ELF-1 (cell line): ENCODE measurements around the gene PURB.
A peak's percentile ranks its signal among the peaks of the same experiment; 100 is the strongest.
"Not testable (repeated sequence)": the region's sequence is repeated elsewhere in the genome, so short reads cannot be mapped to it uniquely, and the experiment has no call there.

ENCODE experiments used
- DNase-seq: peaks from one replicate; pipeline ENCODE4 v3.0.0-alpha.2; 2016; ENCODE audit warnings: low read depth, low spot score

Gene PURB

DNA sequence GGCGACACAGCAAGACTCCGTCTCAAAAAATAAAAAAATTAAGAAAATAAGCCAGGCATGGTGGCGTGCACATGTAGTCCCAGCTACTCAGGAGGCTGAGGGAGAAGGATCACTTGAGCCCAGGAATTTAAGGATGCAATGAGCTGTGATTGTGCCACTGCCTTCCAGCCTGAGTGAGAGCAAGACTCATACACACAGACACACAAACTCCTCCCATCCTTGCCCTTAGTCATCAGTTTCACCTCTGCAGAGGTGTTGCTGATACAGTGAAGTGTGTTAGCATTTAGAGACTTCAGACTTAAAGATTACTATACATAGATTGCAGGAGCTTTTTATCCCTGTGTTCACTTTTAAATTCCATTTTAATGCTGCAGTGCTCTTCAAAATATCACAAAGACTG, 31.9 kb downstream of the PURB start:
- DNase-seq, result no peak

DNA sequence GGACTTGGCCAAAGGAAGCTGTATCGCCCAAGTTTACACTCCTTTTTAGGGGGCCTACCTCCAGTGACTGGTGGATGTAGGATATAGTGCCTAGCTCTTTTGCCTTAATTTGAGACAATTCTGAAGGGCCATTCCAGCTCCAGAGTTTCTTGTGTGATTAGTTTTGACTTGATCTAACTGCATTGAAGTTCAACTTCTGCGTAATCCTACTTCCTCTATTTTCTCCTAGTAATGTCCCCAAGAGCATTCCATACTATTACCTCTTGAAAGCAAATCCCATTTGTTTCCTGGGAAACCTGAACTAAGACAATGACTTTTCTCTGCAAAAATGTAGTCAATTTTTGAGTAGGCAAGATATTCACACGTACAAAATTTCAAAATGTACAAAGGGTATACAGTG, 32.7 kb downstream of the PURB start:
- DNase-seq, result no peak

DNA sequence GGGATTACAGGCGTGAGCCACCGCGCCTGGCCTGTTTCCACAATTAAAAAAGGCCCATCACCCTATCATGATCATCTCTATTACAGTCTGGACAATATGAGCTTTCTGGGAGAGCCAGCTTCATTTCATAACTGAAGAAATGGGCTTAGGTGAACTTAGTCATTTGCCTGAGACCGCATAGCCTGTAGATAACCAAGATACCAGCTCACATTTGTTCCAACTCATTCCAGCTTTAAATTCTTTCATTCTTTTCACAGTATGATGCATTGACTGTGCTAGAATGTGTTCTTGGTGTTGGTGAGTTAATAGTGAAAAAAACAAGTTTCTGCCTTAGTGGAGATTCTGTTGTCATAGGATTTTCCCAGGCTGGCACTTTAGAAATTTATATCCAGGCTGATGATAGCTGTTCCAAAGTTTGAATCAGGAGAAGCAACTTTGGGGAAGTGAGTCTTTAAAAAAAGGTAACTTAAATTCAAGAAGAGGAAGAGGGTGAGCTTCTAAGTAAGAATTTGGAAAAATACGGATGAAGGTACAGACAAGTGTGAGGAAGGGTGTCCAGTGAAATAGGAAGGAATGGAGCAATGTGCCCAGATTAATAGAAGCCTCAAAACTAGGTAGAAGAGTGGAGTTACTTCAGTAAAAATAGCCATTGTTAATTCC, 35.3 kb downstream of the PURB start:
- no peak for DNase-seq

DNA sequence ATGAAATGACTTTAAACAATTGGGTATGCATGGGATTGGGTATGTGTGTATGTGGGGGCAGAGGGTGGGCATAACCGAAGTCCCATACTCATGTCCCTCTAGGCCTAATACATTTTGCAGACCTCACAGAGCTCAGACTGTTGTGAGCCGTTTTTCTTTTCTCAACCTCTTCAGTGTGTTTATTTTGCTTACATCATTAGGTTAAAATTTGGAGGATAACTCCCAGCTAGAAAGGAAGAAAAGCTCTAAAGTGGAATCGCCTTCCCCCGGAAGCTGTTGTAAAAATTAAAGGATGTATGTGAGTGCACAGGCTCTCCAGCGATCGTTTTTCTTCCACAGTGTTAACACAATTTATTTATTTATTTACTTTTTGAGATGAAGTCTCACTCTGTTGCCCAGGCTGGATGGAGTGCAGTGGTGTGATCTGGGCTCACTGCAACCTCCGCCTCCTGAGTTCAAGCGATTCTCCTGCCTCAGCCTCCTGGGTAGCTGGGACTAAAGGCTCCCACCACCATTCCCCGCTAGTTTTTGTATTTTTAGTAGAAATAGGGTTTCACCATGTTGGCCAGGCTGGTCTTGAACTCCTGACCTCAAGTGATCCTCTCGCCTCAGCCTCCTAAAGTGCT, 36.0 kb downstream of the PURB start:
- DNase-seq, result no peak

DNA sequence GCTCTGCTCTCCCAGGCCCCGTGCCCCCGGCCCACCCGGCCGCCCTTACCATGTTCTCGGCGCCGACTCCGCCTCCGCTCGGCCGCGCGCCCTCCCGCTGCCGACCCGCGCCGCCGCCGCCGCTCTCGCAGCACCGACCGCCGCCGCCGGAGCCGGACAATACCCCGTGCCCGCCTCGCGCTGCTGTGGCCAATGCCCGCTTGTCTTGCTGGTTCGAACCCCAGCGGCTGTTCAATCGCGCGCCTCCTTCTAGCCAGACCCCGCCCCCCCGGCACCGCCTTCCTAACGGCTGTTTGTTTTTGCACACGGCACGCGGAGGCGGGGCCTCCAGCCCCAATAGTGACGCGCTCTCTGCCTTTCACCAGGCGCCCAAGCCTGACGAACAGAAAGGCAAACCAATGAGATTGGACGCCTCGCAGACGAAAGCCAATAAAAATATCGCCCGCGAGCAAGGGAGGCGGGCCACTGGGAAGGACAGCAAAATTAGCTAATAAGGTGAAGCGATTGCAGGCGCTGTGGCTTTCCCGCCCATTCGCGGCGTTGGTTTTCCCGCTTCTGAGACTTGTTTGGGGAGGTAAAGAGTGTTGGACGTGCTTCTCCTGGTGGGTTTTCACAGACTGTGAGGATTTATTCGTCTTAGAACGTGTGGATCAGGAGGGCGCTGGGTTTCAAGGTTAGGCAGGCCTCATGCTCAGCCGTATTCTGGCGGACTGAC, 37.3 kb downstream of the PURB start, which contains the start of gene H2AZ2:
Gene H2AZ2 (minus strand): TSS at position 168 of the 715 bp plus-strand sequence. CDS start 116 bp downstream, at position 52.
- DNase-seq, result peak; percentile 100

DNA sequence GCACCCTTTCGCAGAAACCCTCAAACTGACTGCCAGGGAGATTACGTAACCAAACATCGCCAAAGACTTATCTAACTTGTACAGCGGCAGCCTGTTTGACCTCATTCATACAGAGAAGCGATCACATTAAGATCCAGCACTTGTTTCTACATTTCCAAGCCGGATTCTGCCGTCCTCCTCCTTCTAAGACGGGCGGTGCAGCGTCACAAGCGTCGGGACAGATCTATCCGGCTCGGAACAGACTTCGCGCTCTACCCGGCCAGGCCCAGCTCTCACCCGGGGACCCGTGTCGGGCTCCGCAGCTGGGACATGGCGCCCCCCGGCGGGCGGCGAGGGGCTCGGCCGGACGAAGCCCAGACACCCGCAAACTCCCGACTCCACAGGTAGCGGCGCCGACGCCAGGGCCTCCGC, 37.8 kb downstream of the PURB start:
- DNase-seq, result peak; percentile 93

DNA sequence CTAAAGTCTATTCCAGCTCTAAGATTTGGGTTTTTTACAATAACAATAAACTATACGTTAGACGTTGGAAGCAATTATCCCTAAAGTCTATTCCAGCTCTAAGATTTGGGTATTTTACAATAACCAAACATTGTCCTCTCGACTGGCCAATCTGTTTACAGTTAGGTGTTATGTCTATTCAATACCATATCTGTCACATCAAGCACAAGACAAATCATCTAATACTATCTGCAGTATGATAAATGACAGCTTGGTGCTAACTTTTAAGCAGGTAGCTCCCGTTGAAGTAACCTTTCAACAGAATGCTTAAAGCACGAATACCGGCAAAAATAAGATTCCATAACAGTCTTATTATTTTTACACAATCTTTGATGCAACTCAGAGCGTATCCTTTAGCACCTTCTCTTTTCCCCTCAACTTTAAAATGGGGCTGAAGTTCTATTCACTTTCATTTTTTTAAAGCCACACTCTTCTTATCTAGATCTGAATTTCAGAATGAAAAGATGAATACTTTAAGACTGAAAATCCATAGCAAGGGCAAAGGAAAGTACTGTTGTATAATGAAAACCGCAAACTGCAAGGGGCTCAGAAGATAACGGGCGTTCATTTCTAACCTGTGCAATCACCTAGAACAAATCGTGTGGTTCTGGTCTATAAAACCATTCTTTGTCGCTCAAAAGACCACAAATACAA, 38.4 kb downstream of the PURB start:
- no peak for DNase-seq

DNA sequence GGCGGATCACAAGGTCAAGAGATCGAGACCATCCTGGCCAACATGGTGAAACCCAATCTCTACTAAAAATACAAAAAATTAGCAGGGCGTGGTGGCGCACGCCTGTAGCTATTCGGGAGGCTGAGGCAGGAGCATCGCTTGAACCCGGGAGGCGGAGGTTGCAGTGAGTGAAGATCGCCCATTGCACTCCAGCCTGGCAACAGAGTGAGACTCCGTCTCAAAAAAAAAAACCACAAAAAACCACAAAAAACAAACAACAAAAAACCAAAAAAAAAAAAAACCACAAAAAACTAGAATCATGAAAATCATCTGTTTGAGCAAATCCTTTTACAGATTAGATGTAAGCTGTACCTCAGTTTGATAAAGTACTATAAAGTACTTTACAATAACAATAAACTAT, 38.9 kb downstream of the PURB start:
- DNase-seq, result not testable (repeated sequence)

DNA sequence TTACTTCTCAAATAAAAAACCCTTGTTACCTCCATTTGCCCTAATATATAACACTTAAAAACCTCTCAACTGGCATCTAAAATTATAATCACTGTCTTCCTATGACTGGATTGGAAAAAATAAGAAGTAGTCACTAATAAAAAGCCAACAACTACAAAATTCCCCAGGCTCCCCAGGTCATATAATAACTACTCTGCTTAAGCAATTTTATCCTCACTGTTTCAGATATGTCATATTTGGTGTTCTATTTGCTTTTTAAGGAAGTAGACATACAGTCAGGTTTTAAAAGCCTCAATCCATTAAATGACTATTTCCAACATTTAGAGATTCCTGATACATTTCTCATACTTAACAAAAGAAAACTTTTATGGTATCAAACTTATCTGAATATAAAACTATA, 39.9 kb downstream of the PURB start:
- DNase-seq, result no peak

DNA sequence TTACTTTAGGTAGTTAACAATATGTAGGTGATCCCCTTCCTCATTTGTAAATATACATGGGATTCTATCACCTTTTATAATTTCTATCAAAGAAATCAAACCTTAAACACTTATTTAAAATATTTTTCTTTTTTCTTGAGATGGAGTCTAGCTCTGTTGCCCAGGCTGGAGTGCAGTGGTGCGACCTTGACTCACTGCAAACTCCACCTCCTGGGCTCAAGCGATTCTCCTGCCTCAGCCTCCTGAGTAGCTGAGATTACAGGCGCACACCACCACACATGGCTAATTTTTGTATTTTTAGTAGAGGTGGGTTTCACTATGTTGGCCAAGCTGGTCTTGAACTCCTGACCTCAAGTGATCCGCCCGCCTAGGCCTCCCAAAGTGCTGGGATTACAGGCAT, 41.9 kb downstream of the PURB start:
- not testable (repeated sequence) for DNase-seq

DNA sequence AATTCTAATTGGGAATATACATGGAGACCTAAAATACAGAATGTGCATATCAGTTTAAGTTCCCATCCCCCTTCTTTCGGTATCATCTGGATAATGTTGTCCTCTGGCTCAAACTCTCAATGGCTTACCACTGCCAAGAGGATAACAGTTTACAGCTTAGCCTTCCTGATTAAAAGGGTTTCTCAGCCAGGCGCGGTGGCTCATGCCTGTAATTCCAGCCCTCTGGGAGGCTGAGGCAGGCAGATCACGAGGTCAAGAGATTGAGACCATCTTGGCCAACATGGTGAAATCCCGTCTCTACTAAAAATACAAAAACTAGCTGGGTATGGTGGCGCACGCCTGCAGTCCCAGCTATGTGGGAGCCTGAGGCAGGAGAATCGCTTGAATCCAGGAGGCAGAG, 42.7 kb downstream of the PURB start:
- peak; percentile 21 for DNase-seq

DNA sequence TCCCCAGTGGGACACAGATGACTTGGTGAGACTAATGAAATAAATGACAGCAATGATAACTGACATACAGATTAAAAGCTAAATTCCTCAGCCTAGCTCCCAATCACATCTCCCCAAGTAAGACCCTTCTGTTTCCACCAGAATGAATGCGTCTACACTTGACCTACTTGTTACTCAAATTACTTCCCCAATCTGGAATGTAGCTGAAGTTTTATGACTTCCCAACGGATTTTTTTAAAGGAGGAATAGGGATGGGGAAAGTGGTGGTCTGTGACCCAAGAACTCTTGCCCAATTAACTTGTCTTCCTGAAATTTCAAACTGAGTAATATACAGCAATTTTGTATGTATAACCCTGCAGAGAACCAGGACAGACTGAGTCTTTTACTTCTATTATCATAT, 46.6 kb downstream of the PURB start:
- DNase-seq, result no peak

DNA sequence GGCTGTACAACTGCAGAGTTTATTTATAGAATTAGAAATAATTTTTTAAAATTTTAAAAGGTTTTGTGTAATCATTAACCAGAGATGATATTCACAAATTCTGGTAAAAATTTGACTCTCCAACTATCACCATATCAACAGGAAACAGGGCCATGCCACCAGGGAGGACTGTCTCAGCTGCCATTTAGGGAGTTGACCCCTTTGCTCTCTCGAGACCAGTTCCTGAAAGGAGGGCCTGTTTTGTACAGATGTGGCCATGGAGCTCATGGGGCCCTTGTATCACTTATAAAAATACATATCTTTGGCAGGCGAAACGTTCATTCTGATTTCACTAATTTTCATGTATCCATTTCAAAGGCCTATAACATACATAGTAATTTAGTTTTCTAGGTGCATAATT, 57.8 kb downstream of the PURB start:
- no peak for DNase-seq
